ENCODE data around the gene NMNAT2.
"Not testable (repeated sequence)": the region's sequence is repeated elsewhere in the genome, so short reads cannot be mapped to it uniquely, and the experiment has no call there.

The NMNAT2 gene

DNA sequence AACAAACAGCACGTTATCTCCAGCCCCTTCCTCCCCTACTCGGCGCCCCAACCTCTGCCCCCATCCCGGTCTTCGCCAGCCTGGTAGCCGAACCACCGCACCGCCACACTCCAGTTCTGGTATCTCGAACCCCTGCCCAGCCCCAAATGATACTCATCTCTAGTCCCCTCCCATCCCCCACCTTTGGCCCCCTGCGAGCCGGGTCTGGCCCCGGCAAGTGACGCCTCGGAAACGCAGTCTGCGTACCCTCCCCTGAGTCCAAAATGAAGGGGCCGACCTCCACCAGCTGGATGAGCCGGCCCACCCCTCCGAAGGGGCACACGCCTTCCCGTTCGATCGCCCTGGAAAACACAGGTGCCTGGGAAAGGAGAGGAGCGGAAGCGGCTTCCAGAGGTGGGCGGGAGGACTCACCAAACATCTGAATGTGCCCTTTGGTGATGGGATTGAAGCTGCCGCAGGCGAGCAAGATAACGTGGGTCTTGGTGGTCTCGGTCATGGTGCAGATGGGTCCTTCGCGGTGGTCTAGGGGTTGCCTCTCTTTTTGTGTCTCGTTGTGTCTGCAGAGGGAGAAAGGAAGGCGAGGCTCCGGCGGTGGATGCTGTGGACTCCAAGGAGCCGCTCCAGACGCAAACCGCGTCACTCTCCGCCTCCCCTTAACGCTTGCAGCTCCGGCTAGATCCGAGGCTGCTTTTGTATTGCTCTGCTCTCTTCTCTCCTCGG lies at the start of gene NMNAT2:
TSS of gene NMNAT2 (minus strand) at position 609 of the 720 bp plus-strand sequence. CDS start at position 496, 113 bp downstream.
- peak in 45 of 56 donors; percentile 9 to 70 (median 38) for DNase-seq

DNA sequence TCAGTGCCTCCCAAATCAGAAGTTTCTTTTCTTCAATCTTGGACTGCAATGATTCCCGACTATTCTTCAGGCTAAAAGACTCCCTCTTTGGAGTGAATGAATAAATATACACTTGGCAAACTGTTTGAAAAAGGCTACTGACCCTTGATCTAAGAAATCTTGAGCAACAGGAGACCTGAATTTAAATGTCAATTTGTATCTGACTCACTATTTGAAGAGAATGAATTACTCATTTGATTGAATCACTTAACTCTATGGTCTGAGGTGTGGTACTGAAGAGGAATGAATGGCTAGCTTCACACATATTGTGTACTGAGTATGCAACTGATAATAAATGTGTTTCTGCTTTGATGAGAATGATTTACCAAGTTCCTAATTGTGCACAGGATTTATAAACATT lies 49.5 kb upstream of the NMNAT2 start:
- DNase-seq, result no peak

DNA sequence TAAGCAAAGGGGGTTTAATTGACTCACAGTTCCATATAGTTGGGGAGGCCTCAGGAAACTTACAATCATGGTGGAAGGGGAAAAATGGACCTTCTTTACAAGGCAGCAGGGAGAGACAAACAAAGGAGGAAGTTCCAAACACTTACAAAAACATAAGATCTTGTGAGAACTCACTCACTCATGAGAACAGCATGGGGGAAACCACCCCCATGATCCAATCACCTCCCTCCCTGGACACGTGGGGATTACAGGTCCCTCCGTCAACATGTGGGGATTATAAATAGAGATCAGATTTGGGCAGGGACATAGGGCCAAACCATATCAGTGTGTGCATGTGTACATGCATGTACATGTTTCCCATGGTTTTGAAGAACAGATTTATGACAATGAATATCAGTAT lies 48.6 kb upstream of the NMNAT2 start:
- no peak for DNase-seq

GRCh38 chr1:183463566-183463965 lies 45.4 kb upstream of the NMNAT2 start:
- DNase-seq, result no peak

DNA sequence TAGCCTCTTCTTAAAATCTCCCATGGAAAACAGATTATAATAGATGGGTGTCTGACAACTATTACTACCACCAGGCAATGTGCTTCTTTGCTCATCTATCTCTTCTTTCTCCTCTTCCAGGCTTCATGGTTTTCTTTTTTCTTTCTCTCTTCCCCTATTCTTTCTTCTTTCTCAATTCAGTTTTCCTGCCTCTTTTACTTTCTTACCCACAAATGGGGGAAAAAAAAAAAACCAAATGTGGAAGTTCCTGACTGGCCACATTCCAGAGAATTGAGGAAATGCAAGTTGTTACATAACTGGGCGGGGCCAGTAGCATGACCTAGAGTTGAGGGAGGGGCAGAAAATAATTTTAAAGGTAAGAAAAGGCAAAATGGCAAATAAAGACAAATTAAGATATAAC lies 43.2 kb upstream of the NMNAT2 start:
- DNase-seq, result no peak

DNA sequence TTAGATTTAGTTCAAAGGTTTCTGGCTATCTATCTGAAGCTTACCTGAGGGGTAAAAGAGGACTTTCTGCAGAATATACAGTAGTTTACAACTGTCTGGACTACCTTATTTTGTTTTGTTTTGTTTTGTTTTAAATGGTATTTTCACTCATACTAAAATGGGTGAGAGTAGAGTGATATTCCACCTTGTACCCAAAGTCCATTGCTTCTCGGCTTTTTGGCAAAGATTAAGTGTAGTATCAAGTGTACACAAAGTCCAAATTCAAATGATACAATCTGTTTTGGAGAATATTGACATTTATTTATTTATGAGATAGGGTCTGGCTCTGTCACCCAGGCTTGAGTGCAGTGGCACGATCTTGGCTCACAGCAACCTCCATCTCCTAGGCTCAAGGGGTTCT lies 42.4 kb upstream of the NMNAT2 start:
- no peak for DNase-seq

DNA sequence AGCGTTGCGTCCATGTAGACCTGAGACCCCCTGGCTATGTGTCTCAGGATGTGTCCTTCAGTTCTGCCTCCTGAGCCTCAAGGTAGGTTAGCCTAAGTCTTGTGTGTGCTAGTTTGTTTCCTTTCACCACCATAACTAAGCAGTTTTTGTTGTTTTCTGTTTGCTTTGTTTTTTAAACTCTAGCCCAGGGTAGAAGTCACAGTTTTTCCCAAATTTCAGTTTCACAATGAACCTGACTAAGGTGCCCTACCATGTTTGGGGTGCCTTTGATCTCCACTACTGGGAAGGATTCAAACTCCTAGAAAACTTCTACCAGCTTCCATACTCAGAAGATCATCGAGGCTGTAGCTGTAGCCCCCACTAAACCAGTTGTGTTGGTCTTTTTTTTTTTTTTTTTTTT lies 39.3 kb upstream of the NMNAT2 start:
- no peak for DNase-seq

- DNase-seq, result no peak
Measured at GRCh38 chr1:183456826-183457225, 38.6 kb upstream of the NMNAT2 start.

DNA sequence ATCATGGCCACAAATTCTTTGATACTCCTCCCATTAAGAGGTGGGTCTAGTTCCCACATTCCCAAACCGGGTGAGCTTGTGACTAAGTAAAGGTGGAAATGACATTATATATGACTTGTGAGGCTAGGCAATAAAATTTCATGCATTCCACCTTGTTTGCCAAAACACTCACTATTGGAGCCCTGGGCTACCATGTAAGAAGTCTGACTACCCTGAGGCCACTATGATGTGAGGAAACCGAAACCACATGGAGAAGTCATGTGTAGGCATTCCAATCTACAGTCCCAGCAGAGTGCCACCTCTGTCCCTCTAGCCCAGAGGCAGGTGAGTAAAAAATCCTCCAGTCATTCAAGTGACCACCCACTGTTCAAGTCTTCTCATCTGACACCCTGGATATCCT lies 36.2 kb upstream of the NMNAT2 start:
- DNase-seq, result no peak

DNA sequence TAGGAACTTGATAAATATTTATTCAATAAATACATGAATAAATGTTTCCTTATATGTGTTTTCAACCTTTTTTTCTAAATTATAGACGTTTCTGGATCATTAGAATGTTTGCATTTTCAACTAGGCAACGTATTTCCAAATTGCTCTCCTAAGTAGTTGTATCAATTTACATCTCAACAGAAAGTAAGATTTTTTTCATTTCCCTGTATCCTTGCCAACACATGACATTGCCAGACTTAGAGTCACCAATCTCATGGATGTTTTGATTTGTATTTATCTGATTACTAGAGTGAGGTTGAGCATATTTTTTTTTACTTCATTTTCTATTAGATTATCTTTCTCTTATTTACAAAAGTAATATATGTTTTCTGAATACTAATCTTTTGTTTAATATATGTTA lies 31.9 kb upstream of the NMNAT2 start:
- DNase-seq, result no peak

DNA sequence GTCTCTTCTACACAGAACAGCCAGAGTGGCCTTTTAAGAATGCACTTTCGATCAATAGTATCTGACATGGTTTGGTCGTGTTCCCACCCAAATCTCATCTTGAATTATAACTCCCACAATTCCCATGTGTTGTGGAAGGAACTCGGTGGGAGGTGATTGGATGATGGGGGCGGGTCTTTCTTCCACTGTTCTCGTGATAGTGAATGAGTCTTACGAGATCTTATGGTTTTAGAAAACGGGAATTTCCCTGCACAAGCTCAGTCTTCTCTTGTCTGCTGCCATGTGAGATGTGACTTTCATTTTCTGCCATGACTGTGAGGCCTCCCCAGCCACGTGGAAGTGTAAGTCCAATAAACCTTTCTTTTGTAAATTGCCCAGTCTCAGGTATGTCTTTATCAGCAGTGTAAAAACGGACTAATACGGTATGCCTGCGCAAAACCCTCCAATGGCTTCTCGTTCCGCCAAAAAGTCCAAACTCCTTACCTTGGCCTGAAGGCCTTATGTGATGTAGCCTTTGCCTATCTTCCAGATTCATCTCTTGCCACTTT lies 31.1 kb upstream of the NMNAT2 start:
- DNase-seq, result no peak

GRCh38 chr1:183444243-183444642 lies 26.1 kb upstream of the NMNAT2 start:
- no peak for DNase-seq

GRCh38 chr1:183443466-183443865 lies 25.3 kb upstream of the NMNAT2 start:
- DNase-seq, result no peak

- DNase-seq, result no peak
Measured at GRCh38 chr1:183443011-183443410, 24.8 kb upstream of the NMNAT2 start.

DNA sequence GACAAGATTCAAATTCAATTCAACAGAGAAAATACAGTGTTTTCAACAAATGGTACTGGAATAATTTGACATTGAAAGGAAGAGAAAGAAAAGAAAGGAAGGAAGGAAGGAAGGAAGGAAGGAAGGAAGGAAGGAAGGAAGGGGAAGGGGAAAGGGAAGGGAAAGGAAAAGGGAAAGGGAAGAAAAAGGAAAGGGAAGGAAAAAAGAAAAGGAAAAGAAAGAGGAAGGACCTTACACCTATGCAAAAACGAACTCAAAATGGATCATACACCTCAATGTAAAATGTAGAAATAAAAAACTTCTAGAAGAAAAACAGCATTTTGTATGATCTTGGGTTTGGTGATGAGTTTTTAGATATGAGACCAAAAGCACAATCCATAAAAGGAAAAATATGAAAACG lies 19.9 kb upstream of the NMNAT2 start:
- no peak for DNase-seq

- no peak for DNase-seq
Measured at GRCh38 chr1:183435497-183435896, 17.3 kb upstream of the NMNAT2 start.

- DNase-seq, result no peak
Measured at GRCh38 chr1:183433703-183434102, 15.5 kb upstream of the NMNAT2 start.

DNA sequence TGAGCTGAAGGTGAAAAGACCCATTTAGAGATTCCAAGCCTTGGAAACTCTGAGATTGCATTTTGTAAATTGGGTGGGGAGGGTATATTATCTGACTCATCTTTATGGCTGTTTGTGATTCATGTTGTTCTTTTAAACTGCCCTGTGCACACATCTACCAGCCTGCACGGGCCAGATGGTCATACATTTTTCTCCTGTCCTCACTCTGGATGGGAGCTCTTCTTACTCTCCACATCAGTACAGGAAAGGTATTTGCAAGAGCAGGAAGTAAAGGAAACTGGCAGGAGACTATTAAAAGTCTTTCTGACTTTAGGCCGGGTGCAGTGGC lies 14.3 kb upstream of the NMNAT2 start:
- no peak for DNase-seq

GRCh38 chr1:183431840-183432547 lies 13.8 kb upstream of the NMNAT2 start:
- DNase-seq, result no peak

- DNase-seq, result not testable (repeated sequence)
Measured at GRCh38 chr1:183427591-183427990, 9.4 kb upstream of the NMNAT2 start.

DNA sequence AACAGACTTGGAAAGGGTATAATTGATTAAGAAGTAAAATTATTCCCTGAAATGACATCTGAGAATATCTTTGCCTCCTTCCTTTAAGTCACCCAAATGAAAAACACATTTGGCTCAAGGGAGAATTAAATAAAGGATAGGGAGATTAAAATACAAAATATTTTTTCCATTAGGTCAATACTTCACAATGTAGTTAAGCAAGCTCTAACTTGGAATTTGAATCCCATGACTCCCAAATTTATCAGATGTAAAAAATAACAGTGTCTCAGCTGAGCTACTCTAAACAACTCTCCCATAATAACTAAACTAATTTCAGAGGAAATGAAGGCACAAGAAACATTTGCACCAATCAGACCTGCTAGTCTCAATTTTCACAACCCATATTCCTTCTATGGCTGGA lies 6.5 kb upstream of the NMNAT2 start:
- no peak for DNase-seq

GRCh38 chr1:183423541-183423940 lies 5.4 kb upstream of the NMNAT2 start:
- no peak for DNase-seq

DNA sequence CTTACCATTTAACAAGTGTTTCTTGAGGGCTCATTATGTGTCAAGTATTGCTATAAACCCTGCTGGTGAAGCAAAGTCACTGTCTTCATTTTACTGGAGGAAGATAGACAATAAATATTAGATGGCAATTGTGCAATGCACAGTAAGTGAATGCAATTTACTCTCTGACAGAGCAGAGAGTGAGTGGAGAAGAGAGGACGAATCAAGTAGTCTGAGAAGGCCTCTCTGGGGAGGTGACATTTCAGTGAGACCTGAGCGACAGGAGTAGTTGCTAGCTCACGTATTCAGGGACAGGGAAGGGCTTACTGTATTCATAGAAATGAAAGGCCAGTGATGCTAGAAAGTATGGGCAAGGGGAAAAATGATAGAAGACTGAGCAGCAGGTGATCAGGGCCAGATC lies 1.2 kb upstream of the NMNAT2 start:
- no peak for DNase-seq

All from amygdala (tissue), 56 donors.